SK-N-MC (cell line): ENCODE results near the gene ANO5.

ENCODE experiments used
- DNase-seq: peaks from one replicate; pipeline ENCODE4 v3.0.0-alpha.2; 2011; ENCODE audit warnings: low read depth, low spot score
- H3K27ac ChIP-seq: fragments of 200-600 bp; sonication (generic); 2 replicates; pipeline ENCODE4 v1.5.1; 2016; ENCODE audit warnings: mixed run types
- H3K36me3 ChIP-seq: fragments of 200-600 bp; sonication (generic); 2 replicates; pipeline ENCODE4 v1.6.1; 2017; ENCODE audit warnings: antibody characterized with exemption, low read length, mixed read lengths; ENCODE audit not compliant: insufficient read depth
- H3K4me3 ChIP-seq: fragments of 200-600 bp; sonication (generic); 2 replicates; pipeline ENCODE4 v1.5.1; 2016
- H3K9ac ChIP-seq: fragments of 200-600 bp; sonication (generic); 2 replicates; pipeline ENCODE4 v1.8.0; 2017; ENCODE audit warnings: mixed run types, mixed read lengths; ENCODE audit not compliant: insufficient read length
- H3K9me3 ChIP-seq: fragments of 200-600 bp; sonication (generic); 2 replicates; pipeline ENCODE4 v1.6.1; 2017; ENCODE audit warnings: low read depth, mild to moderate bottlenecking, antibody characterized with exemption, low read length, moderate library complexity, mixed read lengths
- EZH2 ChIP-seq: fragments of 200-600 bp; sonication (generic); IDR thresholded peaks from one replicate; pipeline ENCODE4 v1.6.1; 2017; ENCODE audit warnings: antibody characterized with exemption
- FOXP2 ChIP-seq: optimal IDR thresholded peaks from 2 replicates; pipeline ENCODE3; 2011; ENCODE audit warnings: mild to moderate bottlenecking, moderate library complexity; ENCODE audit not compliant: insufficient read depth; ENCODE audit errors: extremely low read length, control extremely low read depth
- POLR2AphosphoS5 ChIP-seq: IDR thresholded peaks from 2 replicates; pipeline ENCODE4 v1.6.1; 2012; ENCODE audit warnings: mild to moderate bottlenecking, low read depth, low read length, borderline replicate concordance

Gene ANO5

DNA sequence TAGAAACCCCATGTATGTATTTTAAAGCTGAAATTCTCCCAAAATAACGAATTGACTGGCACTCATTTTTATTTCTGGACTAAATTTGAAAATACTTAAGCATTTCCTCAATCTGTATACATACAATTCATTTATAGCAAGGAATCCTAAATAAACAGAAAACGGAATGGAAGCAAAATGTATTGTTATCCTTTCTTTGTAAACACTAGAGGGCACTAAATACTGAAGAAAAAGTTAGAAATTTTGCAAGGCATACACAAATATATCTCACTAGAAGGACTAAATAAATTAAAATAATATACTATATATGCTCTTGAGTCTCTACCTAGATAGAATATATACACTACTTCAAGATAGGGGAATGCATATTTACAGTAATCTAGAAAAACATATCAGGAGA is 23.1 kb upstream of the ANO5 start:
- no peak for DNase-seq
- H3K27ac ChIP-seq, result no peak overlapping the region
- no peaks in the 10 kb centered on the region for H3K9me3 ChIP-seq
- H3K4me3 ChIP-seq, result no peak overlapping the region
- H3K36me3 ChIP-seq, result no peaks in the 10 kb centered on the region
- TF ChIP-seq POLR2AphosphoS5 (no peak), EZH2 (no peak), FOXP2 (no peak)
- no peak overlapping the region for H3K9ac ChIP-seq

DNA sequence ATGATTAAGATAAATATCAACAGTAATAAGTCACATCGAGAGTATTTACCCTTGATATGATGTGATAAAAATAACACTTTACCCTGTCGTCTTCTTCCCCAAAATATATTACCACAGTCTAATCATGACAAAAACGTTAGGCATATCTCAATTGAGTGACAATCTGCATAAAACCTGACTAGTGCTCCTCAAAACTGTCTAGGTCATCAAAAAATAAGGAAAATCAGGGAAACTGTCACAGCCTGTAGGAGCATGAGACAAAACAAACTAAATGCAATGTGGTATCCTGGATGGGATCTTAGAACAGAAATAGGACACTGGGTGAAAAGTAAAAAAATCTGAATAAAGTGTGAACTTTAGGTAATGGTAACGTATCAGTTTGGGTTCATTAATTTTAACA is 19.4 kb upstream of the ANO5 start:
- no peaks in the 10 kb centered on the region for H3K36me3 ChIP-seq
- TF ChIP-seq POLR2AphosphoS5 (no peak), EZH2 (no peak), FOXP2 (no peak)
- no peaks in the 10 kb centered on the region for H3K9me3 ChIP-seq
- H3K4me3 ChIP-seq, result no peak overlapping the region
- no peak for DNase-seq
- no peak overlapping the region for H3K27ac ChIP-seq
- no peak overlapping the region for H3K9ac ChIP-seq

DNA sequence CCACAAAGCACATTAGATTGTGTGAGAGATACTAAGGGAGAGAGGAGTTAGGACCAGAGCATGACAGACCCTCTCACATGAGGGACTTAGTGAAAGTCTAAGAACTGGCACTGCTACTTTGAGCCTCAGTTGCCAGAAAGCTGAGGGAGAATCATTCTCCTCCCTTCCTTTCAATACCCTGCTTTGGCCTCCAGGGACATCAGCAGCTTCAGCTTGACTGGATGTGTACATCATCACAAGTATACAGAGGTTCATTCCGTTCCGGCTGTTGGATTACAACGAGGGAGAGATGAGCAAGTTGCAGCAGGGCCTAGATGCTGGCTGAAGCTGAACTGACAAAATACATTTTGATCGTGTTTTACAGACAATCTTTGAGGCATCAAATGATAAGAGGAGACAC is 15.7 kb upstream of the ANO5 start:
- TF ChIP-seq EZH2 (no peak), POLR2AphosphoS5 (no peak), FOXP2 (no peak)
- DNase-seq, result no peak
- Histone ChIP-seq H3K27ac (no peak overlapping the region), H3K4me3 (no peak overlapping the region), H3K9me3 (no peaks in the 10 kb centered on the region), H3K9ac (no peak overlapping the region), H3K36me3 (no peaks in the 10 kb centered on the region)

DNA sequence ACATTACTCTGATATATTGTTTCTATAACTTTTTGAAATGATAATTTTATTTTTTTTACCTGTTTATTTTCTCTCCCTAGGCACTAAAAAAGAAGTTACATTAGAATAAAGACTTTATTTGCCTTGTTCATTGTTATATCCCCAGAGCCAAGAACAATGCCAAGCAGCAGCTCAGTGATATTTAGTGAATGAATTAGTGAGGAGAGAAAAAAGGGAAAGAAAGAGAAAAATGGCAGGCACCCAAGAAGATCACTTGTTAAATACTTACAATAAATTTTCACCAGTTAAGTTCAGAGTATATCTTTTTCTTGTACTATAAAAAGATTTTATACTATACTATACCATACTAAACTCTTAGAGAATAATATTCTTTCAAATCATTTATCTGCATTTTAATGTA is 13.3 kb upstream of the ANO5 start:
- no peak overlapping the region for H3K9ac ChIP-seq
- TF ChIP-seq EZH2 (no peak), FOXP2 (no peak)
- no peak overlapping the region for H3K4me3 ChIP-seq
- no peaks in the 10 kb centered on the region for H3K36me3 ChIP-seq
- H3K27ac ChIP-seq, result no peak overlapping the region
- no peak for DNase-seq
- H3K9me3 ChIP-seq, result no peaks in the 10 kb centered on the region

DNA sequence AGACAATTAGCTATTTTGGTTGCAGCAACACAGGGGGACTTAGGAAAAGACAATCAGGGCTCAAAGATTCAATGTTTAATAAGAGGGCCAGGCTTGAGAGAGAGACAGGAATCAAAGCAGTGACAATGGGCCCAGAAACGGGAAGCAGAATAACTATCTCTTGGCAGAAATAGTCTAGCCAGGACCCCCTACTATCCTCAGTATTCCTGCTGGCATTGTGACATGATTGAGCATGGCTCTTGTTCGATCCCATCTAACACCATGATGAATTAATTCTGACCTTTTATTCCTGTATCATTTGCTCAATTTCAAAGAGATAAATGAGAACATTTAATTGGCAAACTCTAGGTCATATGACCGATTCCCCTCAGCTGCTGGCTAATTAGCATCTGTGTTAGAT is 12.8 kb upstream of the ANO5 start:
- Histone ChIP-seq H3K4me3 (no peak overlapping the region), H3K36me3 (no peaks in the 10 kb centered on the region), H3K27ac (no peak overlapping the region), H3K9ac (no peak overlapping the region), H3K9me3 (no peaks in the 10 kb centered on the region)
- no peak for TF ChIP-seq EZH2
- no peak for TF ChIP-seq POLR2AphosphoS5
- no peak for TF ChIP-seq FOXP2
- no peak for DNase-seq

DNA sequence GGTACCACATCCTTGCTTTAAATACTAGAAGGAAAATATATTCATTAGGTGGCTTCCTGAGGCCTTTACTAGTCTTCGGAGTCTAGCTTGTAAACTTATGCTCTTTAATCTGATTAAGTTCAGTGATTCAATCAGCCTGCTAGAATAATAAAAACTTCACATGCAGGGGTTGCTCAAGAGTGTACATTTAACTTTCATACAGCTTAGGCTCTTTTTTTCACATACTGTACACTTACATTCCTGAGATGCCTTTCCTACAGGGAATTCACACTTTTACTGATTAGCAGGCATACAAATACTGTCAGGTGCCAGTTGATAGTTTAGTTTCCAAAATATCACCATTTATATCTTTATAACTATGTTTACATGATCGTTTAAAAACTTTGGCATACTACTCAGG is 3.2 kb upstream of the ANO5 start:
- Histone ChIP-seq H3K36me3 (no peaks in the 10 kb centered on the region), H3K9me3 (no peaks in the 10 kb centered on the region), H3K27ac (no peak overlapping the region), H3K4me3 (no peak overlapping the region), H3K9ac (no peak overlapping the region)
- no peak for DNase-seq
- TF ChIP-seq EZH2 (no peak), POLR2AphosphoS5 (no peak), FOXP2 (no peak)

DNA sequence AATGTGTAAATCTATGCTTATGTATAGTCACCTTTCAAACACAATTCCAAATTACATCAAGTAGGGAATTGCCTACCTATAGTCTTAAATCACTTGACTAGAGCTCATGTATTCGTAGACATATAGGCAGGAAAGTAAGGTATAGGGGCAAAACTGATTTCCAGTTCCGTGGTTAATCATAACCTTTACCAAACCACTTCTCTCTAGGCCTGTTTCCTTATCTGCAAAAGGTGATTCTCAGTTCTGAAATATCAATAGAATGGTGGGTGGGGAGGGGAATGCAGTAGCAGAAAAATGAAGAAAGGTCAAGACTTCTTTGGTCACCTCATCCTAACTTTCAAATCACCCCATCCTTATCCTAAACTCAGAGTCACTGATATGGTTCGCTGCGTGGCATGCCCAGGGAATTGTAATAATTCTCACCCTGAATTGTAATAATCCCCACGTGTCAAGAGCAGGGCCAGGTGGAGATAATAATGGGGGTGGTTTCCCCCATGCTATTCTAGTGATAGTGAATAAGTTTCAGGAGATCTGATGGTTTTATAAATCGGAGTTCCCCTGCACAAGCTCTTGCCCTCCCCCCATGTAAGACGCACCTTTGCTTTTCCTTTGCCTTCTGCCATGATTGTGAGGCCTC is 1.9 kb upstream of the ANO5 start:
- H3K4me3 ChIP-seq, result no peak overlapping the region
- H3K27ac ChIP-seq, result no peak overlapping the region
- H3K9ac ChIP-seq, result no peak overlapping the region
- DNase-seq, result no peak
- no peak for TF ChIP-seq FOXP2
- TF ChIP-seq EZH2, result no peak
- TF ChIP-seq POLR2AphosphoS5, result no peak
- H3K9me3 ChIP-seq, result no peaks in the 10 kb centered on the region
- H3K36me3 ChIP-seq, result no peaks in the 10 kb centered on the region

DNA sequence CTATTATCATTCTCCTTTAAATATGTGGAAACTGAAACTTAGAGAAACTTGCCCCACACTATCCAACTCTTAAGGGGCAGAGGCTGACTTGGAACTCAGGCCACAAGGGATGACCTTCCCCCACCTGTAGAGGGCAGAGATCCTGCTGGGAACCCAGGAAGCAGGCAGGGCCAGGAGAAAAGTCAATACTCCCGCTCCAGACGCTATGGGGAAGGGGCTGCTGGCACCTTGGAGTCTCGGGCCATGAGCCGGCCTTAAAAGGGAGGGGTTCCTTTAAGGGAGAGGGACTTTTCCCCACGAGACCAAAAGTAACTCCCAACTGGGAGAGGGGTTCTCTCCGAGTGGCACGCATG is 620 bp upstream of the ANO5 start:
- peak overlapping the region; percentile 47; the same call in 1 of the 2 replicates for H3K4me3 ChIP-seq
- TF ChIP-seq FOXP2 (no peak), POLR2AphosphoS5 (no peak), EZH2 (no peak)
- no peak overlapping the region for H3K27ac ChIP-seq
- H3K9me3 ChIP-seq, result no peaks in the 10 kb centered on the region
- no peak for DNase-seq
- no peaks in the 10 kb centered on the region for H3K36me3 ChIP-seq
- no peak overlapping the region for H3K9ac ChIP-seq

DNA sequence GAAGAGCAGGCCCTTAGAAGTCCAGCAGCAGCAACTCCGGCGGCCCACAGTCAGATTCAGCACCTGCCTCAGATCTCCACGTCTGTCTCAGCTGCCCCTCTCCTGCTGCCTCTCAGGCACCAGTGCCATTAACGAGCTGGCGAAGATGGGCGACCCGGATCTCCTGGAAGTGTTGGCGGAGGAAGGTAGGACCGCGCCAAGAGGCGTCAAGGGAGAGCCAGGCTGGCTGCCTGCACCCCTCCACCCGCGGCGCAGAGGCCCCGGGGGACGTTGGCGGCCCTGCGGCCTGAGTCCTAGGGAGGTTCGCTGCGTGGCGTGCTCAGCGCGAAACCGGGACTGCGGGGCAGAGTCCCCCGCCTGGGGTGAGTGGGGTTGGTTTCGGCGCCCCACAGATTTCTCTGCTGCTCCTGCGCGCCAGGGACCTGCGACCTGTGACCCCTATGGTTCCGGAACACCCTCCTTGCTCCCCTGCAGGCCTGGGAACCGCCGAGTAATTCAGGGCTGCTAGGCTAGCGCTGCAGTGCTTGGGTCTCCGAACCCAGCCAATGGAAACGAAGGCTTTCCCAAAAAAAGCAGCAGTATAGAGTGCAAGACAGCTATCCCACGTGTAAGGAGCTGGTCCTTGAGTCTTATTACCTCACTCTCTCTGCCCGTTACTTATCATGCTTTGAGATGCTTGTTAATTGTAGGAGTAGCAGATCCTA is 615 bp downstream of the ANO5 start:
- no peak for DNase-seq
- Histone ChIP-seq H3K9me3 (no peaks in the 10 kb centered on the region), H3K27ac (no peak overlapping the region), H3K36me3 (no peaks in the 10 kb centered on the region), H3K9ac (no peak overlapping the region), H3K4me3 (peak overlapping the region; percentile 47)
- no peak for TF ChIP-seq FOXP2
- no peak for TF ChIP-seq EZH2
- TF ChIP-seq POLR2AphosphoS5, result no peak
